HEK293 (cell line): ENCODE results near the gene ARHGAP6.

Source experiments
- CTCF ChIA-PET: fragments of 350-600 bp; formaldehyde crosslinking; extraction: SDS; loops from one replicate; lab custom pipeline; 2021; ENCODE audit warnings: antibody characterized with exemption; lab: Yijun Ruan, JAX
- POLR2A ChIA-PET: fragments of 300-600 bp; formaldehyde crosslinking; extraction: SDS; loops from one replicate; lab custom pipeline; 2020; ENCODE audit warnings: antibody characterized with exemption, inconsistent platforms; lab: Yijun Ruan, JAX
- H3K27ac ChIP-seq: fragments of 200-500 bp; sonication (Bioruptor generic); 2 replicates; pipeline ENCODE4 v1.5.1; 2014; ENCODE audit warnings: low read depth, low read length, control low read depth, inconsistent platforms; ENCODE audit errors: extremely low read depth
- H3K36me3 ChIP-seq, 2 experiments: fragments of 200-500 bp in 1 of 2; sonication (Bioruptor generic) in 1 of 2; 1 replicate in 1 of 2; 2 replicates in 1 of 2; pipeline ENCODE4 v1.5.1; 2014 to 2017; ENCODE audit warnings: inconsistent platforms in 2 of 2, low read length in 2 of 2; ENCODE audit not compliant: control insufficient read depth in 2 of 2, insufficient read depth in 1 of 2
- H3K4me1 ChIP-seq: fragments of 200-500 bp; sonication (Bioruptor generic); 2 replicates; pipeline ENCODE4 v1.5.1; 2014; ENCODE audit warnings: mild to moderate bottlenecking, low read length, inconsistent platforms; ENCODE audit not compliant: control insufficient read depth, insufficient read depth
- H3K4me3 ChIP-seq: 2 replicates; pipeline ENCODE4 v1.5.1; 2011; ENCODE audit warnings: low read depth, mild to moderate bottlenecking, control low read depth, low read length, moderate library complexity
- H3K9me3 ChIP-seq: fragments of 200-500 bp; sonication (Bioruptor generic); 2 replicates; pipeline ENCODE4 v1.5.1; 2014; ENCODE audit warnings: low read depth, low read length, inconsistent platforms; ENCODE audit not compliant: control insufficient read depth, insufficient read depth
- GLI4 ChIP-seq: fragments of 450-650 bp; formaldehyde crosslinking; IDR thresholded peaks from 2 replicates; pipeline ENCODE4 v1.5.1; 2016; ENCODE audit warnings: missing biosample characterization, missing genetic modification characterization
- KLF10 ChIP-seq: fragments of 450-650 bp; IDR thresholded peaks from 2 replicates; pipeline ENCODE4 v1.5.1; 2018; ENCODE audit warnings: missing biosample characterization, mild to moderate bottlenecking, missing genetic modification characterization
- ZBTB21 ChIP-seq: fragments of 450-650 bp; formaldehyde crosslinking; IDR thresholded peaks from 2 replicates; pipeline ENCODE4 v1.5.1; 2017; ENCODE audit warnings: missing biosample characterization, missing genetic modification characterization
- ZNF121 ChIP-seq: fragments of 450-650 bp; formaldehyde crosslinking; IDR thresholded peaks from 2 replicates; pipeline ENCODE4 v1.5.1; 2016; ENCODE audit warnings: missing biosample characterization, missing genetic modification characterization
- ZNF140 ChIP-seq: fragments of 450-650 bp; formaldehyde crosslinking; IDR thresholded peaks from 2 replicates; pipeline ENCODE4 v1.5.1; 2016; ENCODE audit warnings: missing biosample characterization, missing genetic modification characterization
- ZNF24 ChIP-seq: fragments of 450-650 bp; formaldehyde crosslinking; IDR thresholded peaks from 2 replicates; pipeline ENCODE4 v1.5.1; 2016; ENCODE audit warnings: missing biosample characterization, missing genetic modification characterization
- ZNF248 ChIP-seq: fragments of 450-650 bp; formaldehyde crosslinking; IDR thresholded peaks from 2 replicates; pipeline ENCODE4 v1.5.1; 2017; ENCODE audit warnings: missing biosample characterization, missing genetic modification characterization
- ZNF366 ChIP-seq: fragments of 450-650 bp; formaldehyde crosslinking; conservative IDR thresholded peaks from 2 replicates; pipeline ENCODE4 v1.5.1; 2016; ENCODE audit warnings: missing biosample characterization, missing genetic modification characterization
- ZNF404 ChIP-seq: fragments of 450-650 bp; formaldehyde crosslinking; IDR thresholded peaks from 2 replicates; pipeline ENCODE4 v1.5.1; 2017; ENCODE audit warnings: missing biosample characterization, missing genetic modification characterization
- ZNF501 ChIP-seq: fragments of 450-650 bp; formaldehyde crosslinking; IDR thresholded peaks from 2 replicates; pipeline ENCODE4 v1.5.1; 2016; ENCODE audit warnings: missing biosample characterization, missing genetic modification characterization
- ZNF514 ChIP-seq: fragments of 450-650 bp; formaldehyde crosslinking; IDR thresholded peaks from 2 replicates; pipeline ENCODE4 v1.5.1; 2016; ENCODE audit warnings: missing biosample characterization, missing genetic modification characterization
- ZNF561 ChIP-seq: fragments of 450-650 bp; IDR thresholded peaks from 2 replicates; pipeline ENCODE4 v1.5.1; 2018; ENCODE audit warnings: missing biosample characterization, missing genetic modification characterization, borderline replicate concordance
- ZNF571 ChIP-seq: fragments of 450-650 bp; formaldehyde crosslinking; IDR thresholded peaks from 2 replicates; pipeline ENCODE4 v1.5.0; 2017; ENCODE audit warnings: missing biosample characterization, missing genetic modification characterization
- ZNF701 ChIP-seq: fragments of 450-650 bp; formaldehyde crosslinking; IDR thresholded peaks from 2 replicates; pipeline ENCODE4 v1.5.1; 2016; ENCODE audit warnings: missing biosample characterization, missing genetic modification characterization
- ZNF768 ChIP-seq: fragments of 450-650 bp; formaldehyde crosslinking; IDR thresholded peaks from 2 replicates; pipeline ENCODE4 v1.5.1; 2018; ENCODE audit warnings: missing biosample characterization, mild to moderate bottlenecking, missing genetic modification characterization
- ZNF776 ChIP-seq: fragments of 450-650 bp; formaldehyde crosslinking; IDR thresholded peaks from 2 replicates; pipeline ENCODE4 v1.5.0; 2017; ENCODE audit warnings: missing biosample characterization, missing genetic modification characterization, borderline replicate concordance
- ZNF777 ChIP-seq: fragments of 450-650 bp; formaldehyde crosslinking; IDR thresholded peaks from 2 replicates; pipeline ENCODE4 v1.5.1; 2017; ENCODE audit warnings: missing biosample characterization, missing genetic modification characterization, borderline replicate concordance
- ZNF837 ChIP-seq: fragments of 450-650 bp; formaldehyde crosslinking; IDR thresholded peaks from 2 replicates; pipeline ENCODE4 v1.5.1; 2016; ENCODE audit warnings: missing biosample characterization, missing genetic modification characterization
- TF ChIP-seq, protein P1 (sequence below): fragments of 450-650 bp; formaldehyde crosslinking; IDR thresholded peaks from 2 replicates; pipeline ENCODE4 v1.5.1; 2016; ENCODE audit warnings: missing biosample characterization, missing genetic modification characterization
- TF ChIP-seq, protein P2 (sequence below): fragments of 450-650 bp; formaldehyde crosslinking; IDR thresholded peaks from 2 replicates; pipeline ENCODE4 v1.5.1; 2016; ENCODE audit warnings: missing biosample characterization, missing genetic modification characterization
- TF ChIP-seq, protein P3 (sequence below): fragments of 450-650 bp; formaldehyde crosslinking; IDR thresholded peaks from 2 replicates; pipeline ENCODE4 v1.5.1; 2016; ENCODE audit warnings: missing biosample characterization, missing genetic modification characterization, low read depth
- TF ChIP-seq, protein P4 (sequence below): fragments of 450-650 bp; formaldehyde crosslinking; IDR thresholded peaks from 2 replicates; pipeline ENCODE4 v1.5.1; 2016; ENCODE audit warnings: missing biosample characterization, missing genetic modification characterization
- TF ChIP-seq, protein P5 (sequence below): fragments of 450-650 bp; formaldehyde crosslinking; IDR thresholded peaks from 2 replicates; pipeline ENCODE4 v1.5.1; 2016; ENCODE audit warnings: missing biosample characterization, missing genetic modification characterization
- TF ChIP-seq, protein P6 (sequence below): fragments of 450-650 bp; formaldehyde crosslinking; IDR thresholded peaks from 2 replicates; pipeline ENCODE4 v1.5.1; 2016; ENCODE audit warnings: missing biosample characterization, missing genetic modification characterization, low read depth

ARHGAP6 gene

DNA sequence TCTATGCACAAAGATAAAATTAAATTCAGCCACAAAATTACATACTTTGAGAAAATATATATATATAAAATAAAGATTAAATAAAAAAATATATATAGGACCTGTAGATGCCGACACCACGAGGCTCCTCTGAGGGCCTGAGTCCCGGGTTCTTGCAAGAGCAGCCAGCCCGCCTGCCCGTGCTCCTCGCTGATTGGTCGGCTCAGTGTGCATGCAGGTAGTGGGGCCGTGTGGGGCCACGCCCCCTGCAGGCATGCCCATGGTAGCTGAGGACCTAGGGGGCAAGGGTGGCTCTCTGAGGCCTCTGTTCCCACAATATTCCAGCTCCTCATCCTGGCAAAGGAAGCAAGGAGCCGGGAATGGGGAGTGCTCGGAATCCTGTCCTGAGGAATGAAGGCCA lies 453.0 kb downstream of the ARHGAP6 start (continued):
- TF ChIP-seq ZNF501 (tag by site-specific recombination) (no peak), ZNF701 (tag by site-specific recombination) (no peak), KLF10 (tag by site-specific recombination) (no peak), GLI4 (tag by site-specific recombination) (no peak), ZNF248 (tag by site-specific recombination) (no peak), ZNF776 (no peak), ZNF768 (tag by site-specific recombination) (no peak), ZNF24 (tag by site-specific recombination) (no peak), ZNF561 (tag by site-specific recombination) (no peak), ZNF777 (tag by site-specific recombination) (no peak)
- TF ChIP-seq, protein P1, sequence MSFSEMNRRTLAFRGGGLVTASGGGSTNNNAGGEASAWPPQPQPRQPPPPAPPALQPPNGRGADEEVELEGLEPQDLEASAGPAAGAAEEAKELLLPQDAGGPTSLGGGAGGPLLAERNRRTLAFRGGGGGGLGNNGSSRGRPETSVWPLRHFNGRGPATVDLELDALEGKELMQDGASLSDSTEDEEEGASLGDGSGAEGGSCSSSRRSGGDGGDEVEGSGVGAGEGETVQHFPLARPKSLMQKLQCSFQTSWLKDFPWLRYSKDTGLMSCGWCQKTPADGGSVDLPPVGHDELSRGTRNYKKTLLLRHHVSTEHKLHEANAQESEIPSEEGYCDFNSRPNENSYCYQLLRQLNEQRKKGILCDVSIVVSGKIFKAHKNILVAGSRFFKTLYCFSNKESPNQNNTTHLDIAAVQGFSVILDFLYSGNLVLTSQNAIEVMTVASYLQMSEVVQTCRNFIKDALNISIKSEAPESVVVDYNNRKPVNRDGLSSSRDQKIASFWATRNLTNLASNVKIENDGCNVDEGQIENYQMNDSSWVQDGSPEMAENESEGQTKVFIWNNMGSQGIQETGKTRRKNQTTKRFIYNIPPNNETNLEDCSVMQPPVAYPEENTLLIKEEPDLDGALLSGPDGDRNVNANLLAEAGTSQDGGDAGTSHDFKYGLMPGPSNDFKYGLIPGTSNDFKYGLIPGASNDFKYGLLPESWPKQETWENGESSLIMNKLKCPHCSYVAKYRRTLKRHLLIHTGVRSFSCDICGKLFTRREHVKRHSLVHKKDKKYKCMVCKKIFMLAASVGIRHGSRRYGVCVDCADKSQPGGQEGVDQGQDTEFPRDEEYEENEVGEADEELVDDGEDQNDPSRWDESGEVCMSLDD (tag by site-specific recombination), result no peak
- TF ChIP-seq, protein P2, sequence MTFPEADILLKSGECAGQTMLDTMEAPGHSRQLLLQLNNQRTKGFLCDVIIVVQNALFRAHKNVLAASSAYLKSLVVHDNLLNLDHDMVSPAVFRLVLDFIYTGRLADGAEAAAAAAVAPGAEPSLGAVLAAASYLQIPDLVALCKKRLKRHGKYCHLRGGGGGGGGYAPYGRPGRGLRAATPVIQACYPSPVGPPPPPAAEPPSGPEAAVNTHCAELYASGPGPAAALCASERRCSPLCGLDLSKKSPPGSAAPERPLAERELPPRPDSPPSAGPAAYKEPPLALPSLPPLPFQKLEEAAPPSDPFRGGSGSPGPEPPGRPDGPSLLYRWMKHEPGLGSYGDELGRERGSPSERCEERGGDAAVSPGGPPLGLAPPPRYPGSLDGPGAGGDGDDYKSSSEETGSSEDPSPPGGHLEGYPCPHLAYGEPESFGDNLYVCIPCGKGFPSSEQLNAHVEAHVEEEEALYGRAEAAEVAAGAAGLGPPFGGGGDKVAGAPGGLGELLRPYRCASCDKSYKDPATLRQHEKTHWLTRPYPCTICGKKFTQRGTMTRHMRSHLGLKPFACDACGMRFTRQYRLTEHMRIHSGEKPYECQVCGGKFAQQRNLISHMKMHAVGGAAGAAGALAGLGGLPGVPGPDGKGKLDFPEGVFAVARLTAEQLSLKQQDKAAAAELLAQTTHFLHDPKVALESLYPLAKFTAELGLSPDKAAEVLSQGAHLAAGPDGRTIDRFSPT (tag by site-specific recombination), result no peak
- TF ChIP-seq, protein P3, sequence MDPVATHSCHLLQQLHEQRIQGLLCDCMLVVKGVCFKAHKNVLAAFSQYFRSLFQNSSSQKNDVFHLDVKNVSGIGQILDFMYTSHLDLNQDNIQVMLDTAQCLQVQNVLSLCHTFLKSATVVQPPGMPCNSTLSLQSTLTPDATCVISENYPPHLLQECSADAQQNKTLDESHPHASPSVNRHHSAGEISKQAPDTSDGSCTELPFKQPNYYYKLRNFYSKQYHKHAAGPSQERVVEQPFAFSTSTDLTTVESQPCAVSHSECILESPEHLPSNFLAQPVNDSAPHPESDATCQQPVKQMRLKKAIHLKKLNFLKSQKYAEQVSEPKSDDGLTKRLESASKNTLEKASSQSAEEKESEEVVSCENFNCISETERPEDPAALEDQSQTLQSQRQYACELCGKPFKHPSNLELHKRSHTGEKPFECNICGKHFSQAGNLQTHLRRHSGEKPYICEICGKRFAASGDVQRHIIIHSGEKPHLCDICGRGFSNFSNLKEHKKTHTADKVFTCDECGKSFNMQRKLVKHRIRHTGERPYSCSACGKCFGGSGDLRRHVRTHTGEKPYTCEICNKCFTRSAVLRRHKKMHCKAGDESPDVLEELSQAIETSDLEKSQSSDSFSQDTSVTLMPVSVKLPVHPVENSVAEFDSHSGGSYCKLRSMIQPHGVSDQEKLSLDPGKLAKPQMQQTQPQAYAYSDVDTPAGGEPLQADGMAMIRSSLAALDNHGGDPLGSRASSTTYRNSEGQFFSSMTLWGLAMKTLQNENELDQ (tag by site-specific recombination), result no peak
- TF ChIP-seq, protein P4, sequence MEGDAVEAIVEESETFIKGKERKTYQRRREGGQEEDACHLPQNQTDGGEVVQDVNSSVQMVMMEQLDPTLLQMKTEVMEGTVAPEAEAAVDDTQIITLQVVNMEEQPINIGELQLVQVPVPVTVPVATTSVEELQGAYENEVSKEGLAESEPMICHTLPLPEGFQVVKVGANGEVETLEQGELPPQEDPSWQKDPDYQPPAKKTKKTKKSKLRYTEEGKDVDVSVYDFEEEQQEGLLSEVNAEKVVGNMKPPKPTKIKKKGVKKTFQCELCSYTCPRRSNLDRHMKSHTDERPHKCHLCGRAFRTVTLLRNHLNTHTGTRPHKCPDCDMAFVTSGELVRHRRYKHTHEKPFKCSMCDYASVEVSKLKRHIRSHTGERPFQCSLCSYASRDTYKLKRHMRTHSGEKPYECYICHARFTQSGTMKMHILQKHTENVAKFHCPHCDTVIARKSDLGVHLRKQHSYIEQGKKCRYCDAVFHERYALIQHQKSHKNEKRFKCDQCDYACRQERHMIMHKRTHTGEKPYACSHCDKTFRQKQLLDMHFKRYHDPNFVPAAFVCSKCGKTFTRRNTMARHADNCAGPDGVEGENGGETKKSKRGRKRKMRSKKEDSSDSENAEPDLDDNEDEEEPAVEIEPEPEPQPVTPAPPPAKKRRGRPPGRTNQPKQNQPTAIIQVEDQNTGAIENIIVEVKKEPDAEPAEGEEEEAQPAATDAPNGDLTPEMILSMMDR, result no peak

DNA sequence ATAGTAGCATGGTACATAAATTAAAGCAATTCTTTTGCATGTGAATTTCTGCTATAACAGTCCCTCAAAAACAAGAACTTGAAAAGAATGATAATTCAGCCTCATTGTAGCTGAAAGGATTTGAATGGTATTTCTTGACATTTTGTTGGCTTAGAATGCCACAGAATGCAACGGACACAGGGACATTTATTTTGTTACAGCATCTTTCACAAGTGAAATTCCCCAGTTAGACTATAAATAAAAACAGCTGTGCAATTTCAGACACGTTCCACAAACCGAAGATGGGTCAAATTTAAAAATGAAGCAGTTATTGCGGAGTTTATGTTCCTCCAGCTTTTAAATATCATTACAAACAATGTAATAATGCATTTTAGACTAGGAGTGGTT lies 455.3 kb downstream of the ARHGAP6 start:
- Histone ChIP-seq H3K36me3 (no peaks in the 10 kb centered on the region), H3K9me3 (no peaks in the 10 kb centered on the region), H3K27ac (no peak overlapping the region), H3K4me3 (no peak overlapping the region), H3K4me1 (no peaks in the 10 kb centered on the region)
- ChIA-PET POLR2A (interaction anchor here (0.7 kb wide), 1 partner anchor 82 kb away, joined by 7 read pairs; no protein-coding TSS in a partner anchor), CTCF (interaction anchor here (0.7 kb wide), 1 partner anchor 556 kb away, joined by 3 read pairs; no protein-coding TSS in a partner anchor)
- TF ChIP-seq, protein P5, sequence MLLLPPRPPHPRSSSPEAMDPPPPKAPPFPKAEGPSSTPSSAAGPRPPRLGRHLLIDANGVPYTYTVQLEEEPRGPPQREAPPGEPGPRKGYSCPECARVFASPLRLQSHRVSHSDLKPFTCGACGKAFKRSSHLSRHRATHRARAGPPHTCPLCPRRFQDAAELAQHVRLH, result no peak
- TF ChIP-seq ZNF837 (tag by site-specific recombination) (no peak), KLF10 (tag by site-specific recombination) (no peak), ZNF366 (no peak), ZNF514 (tag by site-specific recombination) (no peak), ZNF140 (tag by site-specific recombination) (no peak), ZNF404 (tag by site-specific recombination) (no peak), ZNF571 (tag by site-specific recombination) (no peak), ZBTB21 (tag by site-specific recombination) (no peak), ZNF121 (tag by site-specific recombination) (no peak)
- TF ChIP-seq, protein P6, sequence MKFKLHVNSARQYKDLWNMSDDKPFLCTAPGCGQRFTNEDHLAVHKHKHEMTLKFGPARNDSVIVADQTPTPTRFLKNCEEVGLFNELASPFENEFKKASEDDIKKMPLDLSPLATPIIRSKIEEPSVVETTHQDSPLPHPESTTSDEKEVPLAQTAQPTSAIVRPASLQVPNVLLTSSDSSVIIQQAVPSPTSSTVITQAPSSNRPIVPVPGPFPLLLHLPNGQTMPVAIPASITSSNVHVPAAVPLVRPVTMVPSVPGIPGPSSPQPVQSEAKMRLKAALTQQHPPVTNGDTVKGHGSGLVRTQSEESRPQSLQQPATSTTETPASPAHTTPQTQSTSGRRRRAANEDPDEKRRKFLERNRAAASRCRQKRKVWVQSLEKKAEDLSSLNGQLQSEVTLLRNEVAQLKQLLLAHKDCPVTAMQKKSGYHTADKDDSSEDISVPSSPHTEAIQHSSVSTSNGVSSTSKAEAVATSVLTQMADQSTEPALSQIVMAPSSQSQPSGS (tag by site-specific recombination), result no peak
